ENCODE data around the gene KANK2.

Gene KANK2

DNA sequence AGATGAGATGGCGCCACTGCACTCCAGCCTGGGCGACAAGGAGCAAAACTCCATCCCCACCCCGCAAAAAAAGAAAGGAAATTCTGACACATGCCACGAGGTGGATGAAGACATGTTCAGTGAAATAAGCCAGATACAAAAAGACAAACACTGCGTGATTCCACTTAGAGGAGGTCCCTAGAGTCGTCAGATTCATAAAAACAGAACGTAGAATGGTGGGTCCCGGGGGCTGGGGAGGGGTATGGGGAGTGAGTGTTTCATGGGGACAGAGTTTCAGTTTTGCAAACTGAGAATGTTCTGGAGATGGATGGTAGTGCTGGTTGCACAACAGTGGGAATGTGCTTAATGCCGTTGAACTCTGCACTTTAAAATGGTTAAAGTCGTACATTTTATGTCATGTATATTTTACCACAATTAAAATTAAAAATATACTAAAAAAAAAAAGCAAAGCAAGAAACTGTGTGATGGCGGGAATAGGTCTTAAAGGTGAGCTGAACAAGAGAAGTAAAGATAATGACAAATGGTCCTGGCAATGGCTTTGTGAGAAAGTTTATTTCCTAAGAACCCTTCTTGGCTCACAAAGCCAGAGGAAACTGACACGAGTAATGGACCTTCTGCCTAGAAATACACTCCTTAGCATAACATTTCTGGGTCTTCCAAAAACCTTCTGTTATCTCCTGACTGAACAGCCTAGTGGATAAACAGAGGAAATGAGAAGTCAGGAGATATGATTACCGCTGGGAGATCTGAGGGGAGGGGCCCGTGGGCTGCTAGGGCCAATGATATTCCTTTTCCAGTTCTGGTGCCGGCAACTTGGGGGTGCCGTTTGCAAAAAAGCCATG, 37.5 kb downstream of the KANK2 start:
- no peak for TF ChIP-seq CTCF (IDR thresholded peaks at IDR 0.05; ENCODE audit: low read depth, low read length, missing control alignments)
- in situ Hi-C loops (cut with HindIII; ENCODE audit: low sequenced_read_pairs), result no loop called here
- DNase-seq (ENCODE audit: low read depth), result no peak
- no peak overlapping the region for H3K4me3 ChIP-seq (ENCODE audit: low read depth, low read length)

DNA sequence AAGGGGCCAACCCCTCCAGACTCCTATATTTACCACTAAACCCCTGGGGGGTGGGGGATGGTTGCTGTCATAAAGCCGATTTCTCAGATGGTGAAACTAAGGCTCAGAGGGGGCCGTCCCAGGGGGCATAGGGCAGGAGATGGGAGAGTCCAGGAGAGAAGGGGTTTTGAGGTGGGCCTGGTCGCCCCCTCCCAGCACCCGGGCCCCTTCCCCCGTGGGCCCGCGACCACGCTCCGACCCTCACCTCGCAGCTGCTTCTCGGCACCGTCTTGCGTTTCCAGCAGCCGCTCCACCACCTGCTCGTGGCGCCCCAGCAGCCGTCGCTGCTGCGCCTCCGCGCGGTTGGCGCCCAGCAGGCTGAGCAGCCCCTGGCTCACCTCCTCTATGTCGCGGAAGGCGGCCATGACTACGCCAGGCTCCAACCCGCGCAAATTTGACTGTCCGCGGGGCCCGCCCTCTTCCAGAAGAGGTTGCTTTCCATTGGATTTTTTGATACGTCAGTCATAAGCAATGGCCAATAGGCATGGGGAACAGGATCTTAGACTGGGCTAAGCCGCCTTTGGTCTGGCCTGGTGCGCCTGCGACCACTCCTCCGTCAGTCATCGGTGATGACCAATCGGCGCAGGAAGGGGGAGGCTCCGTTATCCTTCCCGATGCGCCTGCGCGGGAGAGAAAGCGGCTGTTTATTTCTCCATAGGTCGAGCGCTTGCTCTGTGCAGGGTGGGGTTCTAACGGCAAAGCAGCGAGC, 41.8 kb downstream of the KANK2 start, which contains the start of gene SPC24:
TSS of gene SPC24 (minus strand) at position 410 of the 748 bp plus-strand sequence. CDS start at position 404, 6 bp downstream.
- DNase-seq (ENCODE audit: low read depth), result peak; percentile 97
- TF ChIP-seq CTCF (IDR thresholded peaks at IDR 0.05; ENCODE audit: low read depth, low read length, missing control alignments), result no peak
- in situ Hi-C loops (cut with HindIII; ENCODE audit: low sequenced_read_pairs), result no loop called here
- peak within 1 kb of the TSS; percentile 71 for H3K4me3 ChIP-seq (ENCODE audit: low read depth, low read length)

GRCh38 chr19:11154683-11155047, 42.7 kb downstream of the KANK2 start:
- TF ChIP-seq CTCF (IDR thresholded peaks at IDR 0.05; ENCODE audit: low read depth, low read length, missing control alignments), result no peak
- peak overlapping the region; percentile 71 for H3K4me3 ChIP-seq (ENCODE audit: low read depth, low read length)
- no peak for DNase-seq (ENCODE audit: low read depth)
- in situ Hi-C loops (cut with HindIII; ENCODE audit: low sequenced_read_pairs), result no loop called here

GRCh38 chr19:11152318-11153062, 44.9 kb downstream of the KANK2 start:
- no peak for DNase-seq (ENCODE audit: low read depth)
- no peak overlapping the region for H3K4me3 ChIP-seq (ENCODE audit: low read depth, low read length)
- TF ChIP-seq CTCF (IDR thresholded peaks at IDR 0.05; ENCODE audit: low read depth, low read length, missing control alignments), result no peak
- in situ Hi-C loops (cut with HindIII; ENCODE audit: low sequenced_read_pairs), result no loop called here

DNA sequence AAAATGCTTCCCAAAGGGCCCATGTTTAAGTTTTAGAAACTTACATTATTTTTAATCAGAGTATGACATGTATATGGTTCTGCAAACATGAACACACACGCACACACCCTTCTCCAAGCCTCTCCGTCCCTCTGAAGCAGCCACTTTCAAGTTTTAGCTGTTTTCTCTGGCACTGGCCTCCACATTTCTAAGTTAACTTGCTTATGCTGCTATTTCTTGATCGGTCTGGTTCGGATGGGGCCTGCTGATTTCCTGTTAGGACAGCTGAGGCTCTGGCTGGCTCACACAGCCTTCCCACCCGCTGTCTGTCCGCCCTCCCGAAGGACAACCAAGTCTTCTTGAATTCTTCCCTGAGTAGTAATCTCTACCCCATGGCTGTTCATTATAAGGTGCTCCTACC, 46.2 kb downstream of the KANK2 start:
- no peak for TF ChIP-seq CTCF (IDR thresholded peaks at IDR 0.05; ENCODE audit: low read depth, low read length, missing control alignments)
- in situ Hi-C loops (cut with HindIII; ENCODE audit: low sequenced_read_pairs), result no loop called here
- no peak for DNase-seq (ENCODE audit: low read depth)
- no peak overlapping the region for H3K4me3 ChIP-seq (ENCODE audit: low read depth, low read length)

DNA sequence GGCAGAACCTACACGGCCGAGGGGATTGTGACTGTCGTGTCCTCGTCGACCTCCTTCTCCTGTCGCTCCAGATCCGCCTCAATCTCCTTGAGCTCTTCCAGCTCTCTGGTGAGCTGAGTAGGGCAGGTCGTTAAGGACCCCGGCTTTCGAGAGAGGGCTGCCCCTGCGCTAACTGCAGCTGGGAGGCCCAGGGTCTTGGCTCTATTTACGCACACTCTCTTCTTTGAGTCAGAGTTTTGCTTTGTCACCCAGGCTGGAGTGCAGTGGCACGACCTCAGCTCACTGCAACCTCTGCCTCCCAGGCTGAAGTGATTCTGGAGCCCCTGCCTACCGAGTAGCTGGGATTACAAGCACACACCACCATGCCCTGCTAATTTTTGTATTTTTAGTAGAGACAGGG, 49.3 kb downstream of the KANK2 start:
- in situ Hi-C loops (cut with HindIII; ENCODE audit: low sequenced_read_pairs), result no loop called here
- no peak for TF ChIP-seq CTCF (IDR thresholded peaks at IDR 0.05; ENCODE audit: low read depth, low read length, missing control alignments)
- H3K4me3 ChIP-seq (ENCODE audit: low read depth, low read length), result no peak overlapping the region
- DNase-seq (ENCODE audit: low read depth), result no peak
